ENCODE results near the gene CTDP1.

Gene CTDP1

GRCh38 chr18:79786304-79786703, 106.7 kb downstream of the CTDP1 start:
- no peak for DNase-seq

GRCh38 chr18:79786786-79787526, 107.4 kb downstream of the CTDP1 start:
- no peak for DNase-seq

GRCh38 chr18:79787527-79787864, 107.9 kb downstream of the CTDP1 start:
- no peak for DNase-seq

GRCh38 chr18:79787865-79788733, 108.5 kb downstream of the CTDP1 start:
- DNase-seq = no peak

- no peak for DNase-seq
These were observed 109.1 kb downstream of the CTDP1 start for GRCh38 chr18:79788734-79789085.

- DNase-seq = no peak
These were observed 109.7 kb downstream of the CTDP1 start for GRCh38 chr18:79789091-79789891.

GRCh38 chr18:79789901-79790890, 110.6 kb downstream of the CTDP1 start:
- no peak for DNase-seq

GRCh38 chr18:79790996-79791972, 111.7 kb downstream of the CTDP1 start:
- DNase-seq = no peak

- DNase-seq = no peak
These were observed 112.7 kb downstream of the CTDP1 start for GRCh38 chr18:79792096-79792987.

GRCh38 chr18:79792988-79793355, 113.4 kb downstream of the CTDP1 start:
- no peak for DNase-seq

GRCh38 chr18:79794846-79795245, 115.2 kb downstream of the CTDP1 start:
- no peak for DNase-seq

- no peak for DNase-seq
These were observed 115.8 kb downstream of the CTDP1 start for GRCh38 chr18:79795446-79795845.

GRCh38 chr18:79796016-79796415, 116.4 kb downstream of the CTDP1 start:
- no peak for DNase-seq

- DNase-seq = no peak
These were observed 117.2 kb downstream of the CTDP1 start for GRCh38 chr18:79796531-79797405.

GRCh38 chr18:79797518-79798345, 118.1 kb downstream of the CTDP1 start, which contains the start of gene KCNG2:
Gene KCNG2 (plus strand): TSS chr18:79797938. CDS start chr18:79863668, 65,730 bp downstream.
- no peak for DNase-seq

- no peak for DNase-seq
These were observed 118.9 kb downstream of the CTDP1 start for GRCh38 chr18:79798346-79798998.

GRCh38 chr18:79798999-79799370, 119.4 kb downstream of the CTDP1 start:
- DNase-seq = no peak

Data from hippocampal formation (tissue), 2 donors.